CD14-positive monocyte (primary cell): ENCODE data around the gene GRIK4. TPM values are rescaled to one million over a fixed set of nuclear protein-coding genes. Genes with fewer than 3 reads are reported as not detected.

ENCODE experiments used
- DNase-seq, 3 donors: peaks; one replicate each; pipeline ENCODE4 v3.0.0-alpha.2; 2011 to 2022
- H2AFZ ChIP-seq: 2 replicates; pipeline ENCODE4 v1.6.0; 2012; ENCODE audit warnings: mild to moderate bottlenecking, low read depth, low read length, inconsistent platforms; ENCODE audit not compliant: insufficient read depth, poor library complexity, severe bottlenecking
- H3K27ac ChIP-seq, 2 donors: 1 replicate in 1 of 2; 2 replicates in 1 of 2; pipeline ENCODE4 v1.5.1; 2012 to 2013; ENCODE audit warnings: low read length in 2 of 2, control low read depth in 1 of 2, inconsistent platforms in 1 of 2, low read depth in 1 of 2, mild to moderate bottlenecking in 1 of 2
- H3K27me3 ChIP-seq, 2 donors: one replicate each; pipeline versions ENCODE4 v1.6.0 to v1.6.1; 2011 to 2013; ENCODE audit warnings: low read length in 2 of 2; ENCODE audit not compliant: control insufficient read depth in 2 of 2, insufficient read depth in 2 of 2
- H3K36me3 ChIP-seq, 2 donors: replicated peaks in 1 of 2; 1 replicate in 1 of 2; 2 replicates in 1 of 2; pipeline versions ENCODE4 v1.5.1 to v1.6.1; 2012 to 2013; ENCODE audit warnings: low read length in 2 of 2, control low read depth in 1 of 2, inconsistent platforms in 1 of 2, mild to moderate bottlenecking in 1 of 2; ENCODE audit not compliant: insufficient read depth in 2 of 2, control insufficient read depth in 1 of 2
- H3K4me1 ChIP-seq, 2 donors: 1 replicate in 1 of 2; 2 replicates in 1 of 2; pipeline versions ENCODE4 v1.5.1 to v1.6.1; 2012 to 2013; ENCODE audit warnings: low read length in 2 of 2, control low read depth in 1 of 2, inconsistent platforms in 1 of 2, mild to moderate bottlenecking in 1 of 2, moderate library complexity in 1 of 2; ENCODE audit not compliant: insufficient read depth in 2 of 2, control insufficient read depth in 1 of 2
- H3K4me2 ChIP-seq: replicated peaks from 2 replicates; pipeline ENCODE3; 2012; ENCODE audit warnings: low read length, moderate library complexity, mild to moderate bottlenecking; ENCODE audit not compliant: poor library complexity, severe bottlenecking; ENCODE audit errors: extremely low read depth
- H3K4me3 ChIP-seq, 3 experiments: fragments of 200-600 bp in 1 of 3; sonication (generic) in 1 of 3; replicated peaks in 1 of 3; 1 replicate in 2 of 3; 2 replicates in 1 of 3; pipeline ENCODE4 v1.5.1; 2011 to 2013; ENCODE audit warnings: low read length in 3 of 3, mild to moderate bottlenecking in 3 of 3, control low read depth in 2 of 3, low read depth in 2 of 3, inconsistent platforms in 1 of 3, moderate library complexity in 1 of 3
- H3K79me2 ChIP-seq: 2 replicates; pipeline ENCODE4 v1.6.0; 2012; ENCODE audit warnings: mild to moderate bottlenecking, control low read depth, inconsistent platforms, low read length, moderate library complexity; ENCODE audit not compliant: insufficient read depth
- H3K9ac ChIP-seq: 2 replicates; pipeline ENCODE4 v1.6.0; 2017; ENCODE audit warnings: low read length, mild to moderate bottlenecking; ENCODE audit not compliant: insufficient read depth, poor library complexity, severe bottlenecking
- H3K9me3 ChIP-seq, 2 donors: replicated peaks in 1 of 2; 1 replicate in 1 of 2; 2 replicates in 1 of 2; pipeline versions ENCODE4 v1.5.1 to v1.6.1; 2012 to 2013; ENCODE audit warnings: low read length in 2 of 2, control low read depth in 1 of 2; ENCODE audit not compliant: control insufficient read depth in 1 of 2, insufficient read depth in 1 of 2
- H4K20me1 ChIP-seq: 2 replicates; pipeline ENCODE4 v1.6.0; 2012; ENCODE audit warnings: mild to moderate bottlenecking, low read length, control low read depth, moderate library complexity; ENCODE audit not compliant: insufficient read depth
- H3K27ac Mint-ChIP-seq, 7 donors: one replicate each; pipeline ENCODE4 v1.8.0; 2020; ENCODE audit warnings: mild to moderate bottlenecking in 7 of 7, mixed read lengths in 7 of 7, moderate library complexity in 6 of 7, inconsistent platforms in 2 of 7
- H3K27me3 Mint-ChIP-seq, 3 donors: one replicate each; pipeline ENCODE4 v1.8.0; 2021 to 2022; ENCODE audit warnings: low read depth in 3 of 3, mild to moderate bottlenecking in 3 of 3, mixed read lengths in 3 of 3, moderate library complexity in 3 of 3, inconsistent platforms in 1 of 3
- H3K36me3 Mint-ChIP-seq, 2 donors: one replicate each; pipeline ENCODE4 v1.8.0; 2020; ENCODE audit warnings: mixed read lengths in 2 of 2, inconsistent platforms in 1 of 2, mild to moderate bottlenecking in 1 of 2
- H3K4me1 Mint-ChIP-seq: one replicate; pipeline ENCODE4 v1.8.0; 2020; ENCODE audit warnings: mild to moderate bottlenecking, mixed read lengths
- H3K4me3 Mint-ChIP-seq, 2 donors: one replicate each; pipeline ENCODE4 v1.8.0; 2020; ENCODE audit warnings: mild to moderate bottlenecking in 2 of 2, mixed read lengths in 2 of 2, moderate library complexity in 1 of 2
- H3K9me3 Mint-ChIP-seq, 7 donors: one replicate each; pipeline ENCODE4 v1.8.0; 2020 to 2022; ENCODE audit warnings: mixed read lengths in 7 of 7, mild to moderate bottlenecking in 6 of 7, moderate library complexity in 6 of 7, inconsistent platforms in 2 of 7
- CTCF ChIP-seq: fragments of 200-600 bp; IDR thresholded peaks from one replicate; pipeline ENCODE4 v1.8.0; 2022; ENCODE audit warnings: antibody characterized with exemption, mild to moderate bottlenecking
- WGBS: methylation state at CpG from one replicate; pipeline ENCODE4 v1.1.5; 2013; ENCODE audit warnings: missing lambda C conversion rate; ENCODE audit not compliant: insufficient coverage; 5-methylcytosine and 5-hydroxymethylcytosine counted together
- intact Hi-C, 2 donors: fragments of 100-400 bp; cut with micrococcal nuclease; formaldehyde crosslinking; loops; one replicate each; pipeline versions ENCODE4 v1.15.0 to v1.15.1; 2023
- polyA plus RNA-seq, 3 donors: library from polyadenylated mRNA; depleted of rRNA in 1 of 3; unstranded in 2 of 3; stranded (reverse) in 1 of 3; fragments of 300-500 nt in 2 of 3; fragments of >200 nt in 1 of 3; fragmentation: Illumina TruSeq in 2 of 3; gene quantifications; 1 replicate in 2 of 3; 2 replicates in 1 of 3; pipeline ENCODE4 v1.2.3, GENCODE V29; 2012 to 2021

GRIK4 gene
- polyA plus RNA-seq, 3 donors, result not detected

DNA sequence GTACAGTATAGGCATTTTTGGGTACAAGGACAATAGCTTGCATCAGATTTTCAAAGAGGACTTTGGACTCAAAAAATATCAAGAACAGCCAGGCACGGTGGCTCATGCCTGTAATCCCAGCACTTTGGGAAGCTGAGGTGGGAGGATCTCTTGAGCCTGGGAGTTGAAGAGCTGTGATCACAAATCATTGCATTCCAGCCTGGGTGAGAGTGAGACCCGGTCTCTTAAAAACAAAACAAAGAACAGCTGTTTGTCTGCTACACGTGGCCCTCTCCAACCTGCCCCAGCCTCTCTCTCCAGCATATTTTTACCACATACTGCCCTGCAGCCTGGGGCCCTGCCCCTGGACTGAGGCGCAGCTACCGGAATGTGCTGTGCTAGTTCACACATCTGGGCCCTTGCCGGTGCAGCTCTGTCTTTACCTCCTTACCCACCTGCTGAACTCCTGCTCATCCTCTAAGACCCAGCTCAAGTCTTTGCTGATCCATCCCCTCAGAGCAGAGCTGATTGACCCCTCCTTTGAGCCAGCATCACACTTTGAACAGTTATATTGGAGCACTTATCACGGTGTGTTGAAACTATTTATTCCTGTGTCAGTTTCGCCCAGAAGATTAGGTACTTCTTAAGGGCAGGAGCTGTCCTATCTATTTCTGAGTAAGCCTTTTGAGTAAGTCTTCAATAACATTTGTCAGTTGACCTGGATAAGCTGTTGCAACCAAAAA, 29.4 kb downstream of the GRIK4 start:
- Histone ChIP-seq H2AFZ (no peak overlapping the region), H3K27me3 (no peaks in the 10 kb centered on the region), H3K79me2 (no peaks in the 10 kb centered on the region), H3K36me3 (no peaks in the 10 kb centered on the region), H3K9ac (no peak overlapping the region), H3K4me1 (peaks cover 0 to 7% of the 10 kb centered on the region in 2 donors), H3K4me3 (no peak overlapping the region), H3K4me2 (no peak overlapping the region), H3K9me3 (peaks cover 0 to 5% of the 10 kb centered on the region in 2 donors), H3K27ac (no peak overlapping the region), H4K20me1 (no peaks in the 10 kb centered on the region)
- peaks cover 0 to 8% (median 3%) of the 10 kb centered on the region in 7 donors for H3K9me3 Mint-ChIP-seq
- peaks cover 6% of the 10 kb centered on the region for H3K4me1 Mint-ChIP-seq
- no peak overlapping the region for H3K4me3 Mint-ChIP-seq
- no peak for DNase-seq
- 89% methylated on average over 8 of the region's 8 CpGs for WGBS
- no peaks in the 10 kb centered on the region for H3K36me3 Mint-ChIP-seq
- intact Hi-C loops, result no loop called here
- H3K27ac Mint-ChIP-seq, result no peak overlapping the region
- no peak for TF ChIP-seq CTCF
- peaks cover 2 to 5% (median 4%) of the 10 kb centered on the region in 3 donors for H3K27me3 Mint-ChIP-seq

GRCh38 chr11:120543521-120544215, 32.1 kb downstream of the GRIK4 start:
- no peak for TF ChIP-seq CTCF
- Histone ChIP-seq H3K4me1 (peaks cover 0 to 10% of the 10 kb centered on the region in 2 donors), H3K27ac (no peak overlapping the region), H3K4me2 (no peak overlapping the region), H3K36me3 (no peaks in the 10 kb centered on the region), H3K4me3 (no peak overlapping the region), H4K20me1 (no peaks in the 10 kb centered on the region), H3K9ac (no peak overlapping the region), H3K9me3 (peaks cover 0 to 5% of the 10 kb centered on the region in 2 donors), H3K79me2 (no peaks in the 10 kb centered on the region), H2AFZ (no peak overlapping the region), H3K27me3 (no peaks in the 10 kb centered on the region)
- no peak for DNase-seq
- H3K27ac Mint-ChIP-seq, result no peak overlapping the region
- peaks cover 6 to 13% (median 10%) of the 10 kb centered on the region in 3 donors for H3K27me3 Mint-ChIP-seq
- 100% methylated on average over 1 of the region's 6 CpGs for WGBS
- no peak overlapping the region for H3K4me3 Mint-ChIP-seq
- peaks cover 0 to 8% (median 3%) of the 10 kb centered on the region in 7 donors for H3K9me3 Mint-ChIP-seq
- intact Hi-C loops, result no loop called here
- no peaks in the 10 kb centered on the region for H3K36me3 Mint-ChIP-seq
- peaks cover 13% of the 10 kb centered on the region for H3K4me1 Mint-ChIP-seq
